GM12801 (cell line): ENCODE measurements around the gene GJB6.

ENCODE experiments used
- TF ChIP-seq, protein P1 (sequence below): IDR thresholded peaks from one replicate; pipeline ENCODE4 v1.5.1; 2011; ENCODE audit warnings: control low read depth; ENCODE audit not compliant: insufficient read length; ENCODE audit errors: extremely low read depth

Gene GJB6

GRCh38 chr13:20231839-20232555, at the start of gene GJB6:
Gene GJB6, minus strand, starts transcription at chr13:20232319. Its CDS starts 8,839 bp downstream, at chr13:20223480.
- TF ChIP-seq, protein P1, sequence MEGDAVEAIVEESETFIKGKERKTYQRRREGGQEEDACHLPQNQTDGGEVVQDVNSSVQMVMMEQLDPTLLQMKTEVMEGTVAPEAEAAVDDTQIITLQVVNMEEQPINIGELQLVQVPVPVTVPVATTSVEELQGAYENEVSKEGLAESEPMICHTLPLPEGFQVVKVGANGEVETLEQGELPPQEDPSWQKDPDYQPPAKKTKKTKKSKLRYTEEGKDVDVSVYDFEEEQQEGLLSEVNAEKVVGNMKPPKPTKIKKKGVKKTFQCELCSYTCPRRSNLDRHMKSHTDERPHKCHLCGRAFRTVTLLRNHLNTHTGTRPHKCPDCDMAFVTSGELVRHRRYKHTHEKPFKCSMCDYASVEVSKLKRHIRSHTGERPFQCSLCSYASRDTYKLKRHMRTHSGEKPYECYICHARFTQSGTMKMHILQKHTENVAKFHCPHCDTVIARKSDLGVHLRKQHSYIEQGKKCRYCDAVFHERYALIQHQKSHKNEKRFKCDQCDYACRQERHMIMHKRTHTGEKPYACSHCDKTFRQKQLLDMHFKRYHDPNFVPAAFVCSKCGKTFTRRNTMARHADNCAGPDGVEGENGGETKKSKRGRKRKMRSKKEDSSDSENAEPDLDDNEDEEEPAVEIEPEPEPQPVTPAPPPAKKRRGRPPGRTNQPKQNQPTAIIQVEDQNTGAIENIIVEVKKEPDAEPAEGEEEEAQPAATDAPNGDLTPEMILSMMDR: no peak

DNA sequence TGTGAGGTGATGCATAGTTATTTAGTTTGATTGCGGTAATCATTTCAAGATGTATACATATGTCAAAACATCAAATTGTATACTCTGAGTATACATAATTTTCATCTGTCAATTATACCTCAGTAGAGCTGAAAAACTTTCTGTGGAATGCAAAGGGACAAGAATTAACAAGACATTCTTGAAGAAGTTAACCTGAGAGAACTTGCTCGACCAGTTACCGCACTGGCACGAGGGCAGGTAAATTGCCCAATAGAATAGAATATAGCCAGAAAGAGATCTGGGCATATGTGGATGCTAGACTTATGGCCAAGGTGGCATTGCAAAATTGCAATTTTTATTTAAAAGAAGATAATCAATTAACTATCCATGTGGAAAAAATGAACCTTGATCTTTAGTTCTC, 42.3 kb upstream of the GJB6 start:
- TF ChIP-seq, protein P1: no peak

DNA sequence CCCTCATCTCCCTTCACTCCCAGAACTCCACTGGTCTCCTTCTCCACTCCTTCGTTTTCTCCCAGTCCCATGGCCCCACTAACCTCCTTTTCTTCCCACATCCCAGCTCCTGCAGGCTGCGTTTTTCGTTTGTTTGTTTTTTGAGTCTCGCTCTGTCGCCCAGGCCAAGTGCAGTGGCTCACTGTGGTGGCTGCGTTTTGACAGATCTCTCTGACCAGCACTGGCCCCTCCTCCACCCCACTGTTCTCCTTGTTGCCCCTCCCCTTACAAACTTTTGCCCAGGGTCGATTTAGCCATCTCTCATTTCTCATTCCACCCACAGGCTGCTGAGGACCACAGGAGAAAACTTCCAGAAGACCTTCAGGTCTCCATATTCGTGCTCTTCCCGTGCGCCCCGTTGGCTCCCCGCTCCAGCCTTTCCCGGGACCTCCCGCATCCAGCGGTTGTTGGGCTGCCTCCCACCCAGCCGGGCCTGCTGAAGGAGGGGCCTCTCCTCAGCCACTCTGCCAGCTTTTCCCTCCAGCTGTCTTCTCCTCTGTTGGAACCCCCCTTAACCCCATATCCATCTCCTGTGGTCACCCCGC, 40.6 kb upstream of the GJB6 start:
- TF ChIP-seq, protein P1: no peak

DNA sequence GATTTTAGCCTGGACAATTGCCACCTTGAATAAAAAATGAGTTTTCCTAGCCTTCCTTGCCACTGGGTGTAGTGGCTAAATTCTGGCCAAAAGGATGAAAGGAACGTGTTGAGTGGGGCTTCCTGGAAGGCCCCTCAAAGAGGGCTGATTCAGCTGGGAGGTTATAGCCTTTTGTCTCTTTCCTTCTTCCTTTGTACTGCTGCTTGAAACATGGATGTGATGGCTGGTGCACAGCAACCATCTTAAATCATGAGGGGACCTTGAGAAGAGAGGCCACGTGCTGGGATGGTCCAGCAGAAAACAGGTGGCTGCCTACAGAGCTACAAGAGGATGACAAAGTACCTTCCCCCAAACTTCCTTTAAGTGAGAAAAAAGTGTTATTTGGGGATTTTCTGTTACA, 40.0 kb upstream of the GJB6 start:
- TF ChIP-seq, protein P1: no peak

DNA sequence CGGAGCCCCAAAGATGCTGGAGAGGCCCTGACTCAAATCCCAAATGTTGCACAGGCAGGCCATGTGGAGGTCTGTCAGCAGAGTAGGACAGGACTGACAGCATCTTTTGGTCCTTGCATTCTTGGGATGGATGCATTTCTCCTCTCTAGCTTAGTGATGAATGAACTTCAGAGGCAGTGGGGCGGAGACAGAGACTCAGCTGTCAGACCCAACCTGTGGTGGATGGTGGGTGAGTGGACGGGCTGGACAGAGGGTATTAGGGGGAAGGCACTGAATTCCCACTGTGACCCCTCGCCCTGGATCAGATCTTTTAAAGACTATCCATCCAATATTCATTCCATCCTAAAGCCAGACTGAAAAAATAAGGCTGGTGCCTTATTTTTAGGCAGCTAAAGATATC, 39.3 kb upstream of the GJB6 start:
- TF ChIP-seq, protein P1: no peak

GRCh38 chr13:20270163-20270865, 38.2 kb upstream of the GJB6 start:
- TF ChIP-seq, protein P1: no peak

DNA sequence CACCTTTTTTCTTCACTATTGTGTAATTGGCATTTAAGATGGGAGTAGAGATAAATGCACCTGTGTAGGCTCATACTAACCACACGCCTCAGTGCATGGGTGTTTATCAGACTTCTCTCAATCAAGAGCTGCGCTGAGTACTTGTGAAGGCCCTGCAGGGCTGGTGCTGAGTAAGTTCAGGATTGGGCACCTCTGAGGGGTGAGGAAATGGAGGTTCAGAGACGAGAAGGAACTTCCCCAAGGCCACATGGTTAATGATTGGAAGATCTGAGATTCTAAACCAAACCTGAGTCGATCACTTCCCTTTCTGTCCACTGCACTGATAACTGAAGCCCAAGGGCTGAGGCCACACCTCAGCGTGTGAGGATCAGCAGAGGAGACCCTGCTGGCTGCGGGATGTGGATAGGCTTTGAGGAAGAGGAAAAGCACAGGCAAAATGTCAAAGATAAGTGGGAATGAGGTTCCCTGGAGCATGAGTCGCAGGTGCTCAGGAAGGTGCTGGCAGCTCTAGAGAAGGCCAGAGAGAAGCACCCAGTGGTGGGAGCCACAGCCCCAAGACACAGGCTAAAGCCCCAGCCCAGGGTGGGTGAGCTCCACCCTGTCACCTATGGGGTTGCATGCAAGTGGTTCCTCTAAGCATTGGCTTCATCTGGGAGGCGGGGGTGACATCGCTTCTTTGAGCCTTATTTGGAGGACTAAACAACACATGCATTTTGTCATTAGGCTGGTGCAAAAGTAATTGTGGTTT, 32.3 kb upstream of the GJB6 start:
- TF ChIP-seq, protein P1: no peak
